ENCODE measurements around the gene KCNJ6.

GRCh38 chr21:37821786-37822450, 94.3 kb downstream of the KCNJ6 start:
- TF ChIP-seq ZNF277 (CRISPR knock-in tag; IDR thresholded peaks at IDR 0.05; ENCODE audit: borderline replicate concordance) (no peak), EZH2 (IDR thresholded peaks at IDR 0.05; ENCODE audit: borderline replicate concordance, low read depth, low read length) (no peak), TAF1 (IDR thresholded peaks at IDR 0.05; ENCODE audit: control insufficient read depth, extremely low read depth, insufficient read depth, low read length, severe bottlenecking) (no peak), CEBPZ (IDR thresholded peaks at IDR 0.05; ENCODE audit: borderline replicate concordance, low read depth, low read length) (no peak), ATF1 (CRISPR knock-in tag; IDR thresholded peaks at IDR 0.05) (no peak), ATF1 (tag; IDR thresholded peaks at IDR 0.05) (no peak), POLR2AphosphoS5 (IDR thresholded peaks at IDR 0.05; ENCODE audit: control insufficient read depth, insufficient read depth, low read depth, low read length) (no peak), ETV5 (CRISPR knock-in tag; IDR thresholded peaks at IDR 0.05; ENCODE audit: low read depth) (no peak), ZNF512 (tag; IDR thresholded peaks at IDR 0.05) (no peak), RAD21 (CRISPR knock-in tag; conservative IDR thresholded peaks at IDR 0.05 in 1 of 2, IDR thresholded peaks at IDR 0.05 in 1 of 2) (no peak), POLR2A (conservative IDR thresholded peaks at IDR 0.05) (no peak), NCOR1 (IDR thresholded peaks at IDR 0.05) (no peak), CTCF (IDR thresholded peaks at IDR 0.05 in 2 of 3, conservative IDR thresholded peaks at IDR 0.05 in 1 of 3; ENCODE audit: insufficient read depth in 2 of 3, low read depth in 1 of 3, low read length in 3 of 3) (no peak)

Measured in K562 (cell line).